Kidney (tissue), 14 donors: Measurements from ENCODE around the gene HDAC10. TPM values are rescaled to one million over a fixed set of nuclear protein-coding genes. Genes with fewer than 3 reads are reported as not detected.

ENCODE experiments used
- DNase-seq, 5 donors: peaks; one replicate each; pipeline ENCODE4 v3.0.0-alpha.2; 2013 to 2020
- FAIRE-seq: peaks from 2 replicates; lab custom pipeline; 2012; peaks lifted over from hg19 to GRCh38; lab: Jason Lieb, UNC
- H3K27ac ChIP-seq, 2 donors: one replicate each; pipeline ENCODE4 v1.7.0; 2013; ENCODE audit warnings: low read depth in 2 of 2, low read length in 2 of 2, inconsistent platforms in 1 of 2
- H3K27me3 ChIP-seq: one replicate; pipeline ENCODE4 v1.7.1; 2013; ENCODE audit warnings: low read length, inconsistent platforms; ENCODE audit not compliant: control insufficient read depth, insufficient read depth
- H3K36me3 ChIP-seq, 3 donors: one replicate each; pipeline versions ENCODE4 v1.7.0 to v1.7.1; 2013; ENCODE audit warnings: low read length in 3 of 3, control low read depth in 1 of 3, inconsistent platforms in 1 of 3; ENCODE audit not compliant: insufficient read depth in 3 of 3, control insufficient read depth in 2 of 3
- H3K4me1 ChIP-seq, 3 donors: one replicate each; pipeline versions ENCODE4 v1.7.0 to v1.7.1; 2013; ENCODE audit warnings: low read length in 3 of 3, inconsistent platforms in 1 of 3, low read depth in 1 of 3; ENCODE audit not compliant: control insufficient read depth in 2 of 3, insufficient read depth in 2 of 3
- H3K4me3 ChIP-seq, 3 donors: one replicate each; pipeline versions ENCODE4 v1.7.0 to v1.8.1; 2013; ENCODE audit warnings: low read length in 3 of 3, control low read depth in 1 of 3, inconsistent platforms in 1 of 3
- H3K9ac ChIP-seq, 3 donors: one replicate each; pipeline versions ENCODE4 v1.7.0 to v1.7.1; 2013; ENCODE audit warnings: low read length in 3 of 3, control low read depth in 1 of 3, inconsistent platforms in 1 of 3
- H3K9me3 ChIP-seq, 3 donors: one replicate each; pipeline versions ENCODE4 v1.7.0 to v1.7.1; 2013; ENCODE audit warnings: low read length in 3 of 3, control low read depth in 1 of 3, inconsistent platforms in 1 of 3; ENCODE audit not compliant: control insufficient read depth in 2 of 3, insufficient read depth in 1 of 3
- CTCF ChIP-seq: IDR thresholded peaks from 3 replicates; pipeline ENCODE4 v1.5.1; 2012; ENCODE audit warnings: mild to moderate bottlenecking, moderate library complexity, borderline replicate concordance; ENCODE audit not compliant: insufficient read depth; ENCODE audit errors: extremely low read depth
- intact Hi-C: fragments of 100-400 bp; cut with DNase I; formaldehyde crosslinking; loops from one replicate; pipeline ENCODE4 v1.11.1; 2022
- polyA plus RNA-seq: library from polyadenylated mRNA; stranded (reverse); fragments of 350-450 nt; fragmentation: Illumina TruSeq; extraction: RNeasy Lipid Tissue Mini Kit (QIAGEN cat#74804); gene quantifications from one replicate; pipeline ENCODE4 v1.2.3, GENCODE V29; 2014; ENCODE audit warnings: low read depth, low replicate concordance; ENCODE audit not compliant: insufficient read depth
- total RNA-seq: library from RNA; stranded (reverse); fragmentation: NEBNext Ultra II Directional; extraction: Animal tissue kit (Norgen Biotek cat#: 25700); gene quantifications from one replicate; pipeline ENCODE4 v1.2.1, GENCODE V29; 2021
- donor health status: control.
- donor health status: control.
- donor health status: control.
- donor health status: control.
- donor health status: control.
- donor health status: DM: yes; HTN: yes; CAD: no.
- donor health status: Normal renal cell carcinoma (clear cell type).

The HDAC10 gene
- total and polyA plus RNA-seq, 2 donors from 2014 or later, result 20.4 to 43.8 TPM

GRCh38 chr22:50210378-50211139 is 40.5 kb downstream of the HDAC10 start:
- Histone ChIP-seq H3K4me1 (peaks cover 0 to 10% (median 0%) of the 10 kb centered on the region in 3 donors), H3K36me3 (peaks cover 8 to 43% (median 14%) of the 10 kb centered on the region in 3 donors), H3K27me3 (no peaks in the 10 kb centered on the region), H3K27ac (no peak overlapping the region), H3K9me3 (no peaks in the 10 kb centered on the region), H3K9ac (no peak overlapping the region), H3K4me3 (no peak overlapping the region)
- DNase-seq (peak in 2 of 5 donors; percentile 37 to 80), FAIRE-seq (no peak)
- intact Hi-C loops, result loop anchor here (5.0 kb wide), 1 partner anchor 63 kb away; no protein-coding TSS in a partner anchor
- TF ChIP-seq CTCF, result no peak

- H3K9me3 ChIP-seq, result no peaks in the 10 kb centered on the region
- H3K4me1 ChIP-seq, result peaks cover 0 to 8% (median 3%) of the 10 kb centered on the region in 3 donors
- peak; percentile 54 to 85 (median 67) for DNase-seq
- intact Hi-C loops, result loop anchor here (5.0 kb wide), 1 partner anchor 63 kb away; no protein-coding TSS in a partner anchor
- no peak overlapping the region for H3K27ac ChIP-seq
- H3K36me3 ChIP-seq, result peaks cover 8 to 39% (median 12%) of the 10 kb centered on the region in 3 donors
- H3K4me3 ChIP-seq, result no peak overlapping the region
- H3K9ac ChIP-seq, result no peak overlapping the region
- TF ChIP-seq CTCF, result peak; percentile 83
- no peaks in the 10 kb centered on the region for H3K27me3 ChIP-seq
- no peak for FAIRE-seq
Measured at GRCh38 chr22:50209893-50210292, 41.2 kb downstream of the HDAC10 start.

GRCh38 chr22:50208939-50209892 is 41.8 kb downstream of the HDAC10 start:
- DNase-seq (peak in 2 of 5 donors; percentile 51 to 79), FAIRE-seq (no peak)
- Histone ChIP-seq H3K36me3 (peaks cover 8 to 35% (median 10%) of the 10 kb centered on the region in 3 donors), H3K9me3 (no peaks in the 10 kb centered on the region), H3K27ac (no peak overlapping the region), H3K4me1 (peaks cover 0 to 8% (median 7%) of the 10 kb centered on the region in 3 donors), H3K4me3 (no peak overlapping the region), H3K9ac (no peak overlapping the region), H3K27me3 (no peaks in the 10 kb centered on the region)
- TF ChIP-seq CTCF, result no peak
- intact Hi-C loops, result no loop called here
